Endodermal cell (in vitro differentiated cells): ENCODE measurements around the gene STON2. TPM values are rescaled to one million over a fixed set of nuclear protein-coding genes. Genes with fewer than 3 reads are reported as not detected.

Source experiments
- DNase-seq: peaks from one replicate; pipeline ENCODE4 v3.0.0-alpha.2; 2017
- H3K27ac ChIP-seq: 2 replicates; pipeline ENCODE4 v1.5.1; 2013; ENCODE audit warnings: mild to moderate bottlenecking, low read depth, low read length, moderate library complexity
- H3K27me3 ChIP-seq: 2 replicates; pipeline ENCODE4 v1.6.1; 2013; ENCODE audit warnings: mild to moderate bottlenecking, low read length, moderate library complexity; ENCODE audit not compliant: insufficient read depth, control insufficient read depth, poor library complexity, severe bottlenecking
- H3K36me3 ChIP-seq: 2 replicates; pipeline ENCODE4 v1.7.0; 2013; ENCODE audit warnings: mild to moderate bottlenecking, low read length, moderate library complexity; ENCODE audit not compliant: control insufficient read depth, insufficient read depth
- H3K4me1 ChIP-seq: one replicate; pipeline ENCODE4 v1.7.0; 2013; ENCODE audit warnings: low read length; ENCODE audit not compliant: control insufficient read depth, insufficient read depth
- H3K4me3 ChIP-seq: 2 replicates; pipeline ENCODE4 v1.5.1; 2013; ENCODE audit warnings: mild to moderate bottlenecking, low read length, moderate library complexity
- H3K9ac ChIP-seq: 2 replicates; pipeline ENCODE4 v1.6.1; 2013; ENCODE audit warnings: mild to moderate bottlenecking, low read length, moderate library complexity; ENCODE audit not compliant: poor library complexity, severe bottlenecking; ENCODE audit errors: extremely low read depth
- H3K9me3 ChIP-seq: 2 replicates; pipeline ENCODE4 v1.6.1; 2013; ENCODE audit warnings: mild to moderate bottlenecking, low read length, moderate library complexity; ENCODE audit not compliant: control insufficient read depth
- H3K27ac Mint-ChIP-seq: 2 replicates; pipeline ENCODE4 v1.8.0; 2020; ENCODE audit warnings: mixed read lengths
- H3K27me3 Mint-ChIP-seq: 2 replicates; pipeline ENCODE4 v1.8.0; 2021; ENCODE audit warnings: mild to moderate bottlenecking, mixed read lengths; ENCODE audit not compliant: insufficient read depth
- H3K36me3 Mint-ChIP-seq: 2 replicates; pipeline ENCODE4 v1.8.0; 2020; ENCODE audit warnings: low read depth, mixed read lengths
- H3K4me1 Mint-ChIP-seq: 2 replicates; pipeline ENCODE4 v1.8.0; 2020; ENCODE audit warnings: mixed read lengths
- H3K4me3 Mint-ChIP-seq: 2 replicates; pipeline ENCODE4 v1.8.0; 2020; ENCODE audit warnings: mild to moderate bottlenecking, moderate library complexity, mixed read lengths
- H3K9me3 Mint-ChIP-seq: 2 replicates; pipeline ENCODE4 v1.8.0; 2020; ENCODE audit warnings: mild to moderate bottlenecking, mixed read lengths
- WGBS, 2 experiments: methylation state at CpG; one replicate each; pipeline versions ENCODE4 v1.1.5 to v1.1.7; 2013; ENCODE audit warnings: missing lambda C conversion rate in 2 of 2, mixed read lengths in 1 of 2; ENCODE audit not compliant: insufficient coverage in 1 of 2, insufficient read length in 1 of 2; 5-methylcytosine and 5-hydroxymethylcytosine counted together
- total RNA-seq, 2 donors: library from RNA; stranded (reverse); fragmentation: NEBNext Ultra II Directional in 1 of 2; extraction: Animal tissue kit (Norgen Biotek cat#: 25700) in 1 of 2; gene quantifications; 2 replicates in 1 of 2; 3 replicates in 1 of 2; pipeline ENCODE4 v1.2.1, GENCODE V29; 2021
- TF ChIP-seq, protein P1 (sequence below): fragments of 200-600 bp; sonication (generic); conservative IDR thresholded peaks from 2 replicates; pipeline ENCODE4 v1.5.0; 2021; ENCODE audit warnings: antibody characterized with exemption, mild to moderate bottlenecking

Gene STON2
- total RNA-seq, 2 donors from 2014 or later, result 37.2 to 43.9 TPM

DNA sequence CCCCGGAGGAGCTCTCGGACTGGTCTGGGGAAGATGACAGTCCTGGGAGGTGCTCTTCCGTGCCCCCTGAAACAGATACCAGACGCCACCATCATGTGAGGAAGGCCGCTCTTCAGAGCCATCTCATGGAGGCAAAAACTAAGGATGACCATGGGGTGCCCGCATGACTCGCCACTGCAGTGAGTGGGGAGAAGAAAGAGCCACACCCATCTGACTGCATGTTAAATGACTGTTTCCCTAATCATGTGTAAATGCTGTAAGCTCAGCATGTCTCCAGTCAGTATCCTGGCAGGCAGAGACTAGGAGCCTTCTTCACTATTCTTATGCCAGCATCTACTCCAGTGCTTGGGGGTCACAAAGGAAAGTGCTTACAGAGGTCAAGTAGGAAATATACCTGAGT lies 4.0 kb downstream of the STON2 start:
- Mint-ChIP-seq H3K4me3 (no peak overlapping the region), H3K9me3 (no peaks in the 10 kb centered on the region), H3K27ac (no peak overlapping the region), H3K36me3 (peaks cover 32% of the 10 kb centered on the region), H3K4me1 (no peaks in the 10 kb centered on the region), H3K27me3 (no peaks in the 10 kb centered on the region)
- no peak for DNase-seq
- no peaks in the 10 kb centered on the region for H3K4me1 ChIP-seq
- 97 to 99% methylated on average over 7 of the region's 7 CpGs for WGBS, 2 experiments
- H3K4me3 ChIP-seq, result no peak overlapping the region
- no peaks in the 10 kb centered on the region for H3K27me3 ChIP-seq
- H3K9me3 ChIP-seq, result no peaks in the 10 kb centered on the region
- no peak overlapping the region for H3K27ac ChIP-seq
- TF ChIP-seq, protein P1, sequence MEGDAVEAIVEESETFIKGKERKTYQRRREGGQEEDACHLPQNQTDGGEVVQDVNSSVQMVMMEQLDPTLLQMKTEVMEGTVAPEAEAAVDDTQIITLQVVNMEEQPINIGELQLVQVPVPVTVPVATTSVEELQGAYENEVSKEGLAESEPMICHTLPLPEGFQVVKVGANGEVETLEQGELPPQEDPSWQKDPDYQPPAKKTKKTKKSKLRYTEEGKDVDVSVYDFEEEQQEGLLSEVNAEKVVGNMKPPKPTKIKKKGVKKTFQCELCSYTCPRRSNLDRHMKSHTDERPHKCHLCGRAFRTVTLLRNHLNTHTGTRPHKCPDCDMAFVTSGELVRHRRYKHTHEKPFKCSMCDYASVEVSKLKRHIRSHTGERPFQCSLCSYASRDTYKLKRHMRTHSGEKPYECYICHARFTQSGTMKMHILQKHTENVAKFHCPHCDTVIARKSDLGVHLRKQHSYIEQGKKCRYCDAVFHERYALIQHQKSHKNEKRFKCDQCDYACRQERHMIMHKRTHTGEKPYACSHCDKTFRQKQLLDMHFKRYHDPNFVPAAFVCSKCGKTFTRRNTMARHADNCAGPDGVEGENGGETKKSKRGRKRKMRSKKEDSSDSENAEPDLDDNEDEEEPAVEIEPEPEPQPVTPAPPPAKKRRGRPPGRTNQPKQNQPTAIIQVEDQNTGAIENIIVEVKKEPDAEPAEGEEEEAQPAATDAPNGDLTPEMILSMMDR, result no peak
- H3K36me3 ChIP-seq, result no peaks in the 10 kb centered on the region
- no peak overlapping the region for H3K9ac ChIP-seq

DNA sequence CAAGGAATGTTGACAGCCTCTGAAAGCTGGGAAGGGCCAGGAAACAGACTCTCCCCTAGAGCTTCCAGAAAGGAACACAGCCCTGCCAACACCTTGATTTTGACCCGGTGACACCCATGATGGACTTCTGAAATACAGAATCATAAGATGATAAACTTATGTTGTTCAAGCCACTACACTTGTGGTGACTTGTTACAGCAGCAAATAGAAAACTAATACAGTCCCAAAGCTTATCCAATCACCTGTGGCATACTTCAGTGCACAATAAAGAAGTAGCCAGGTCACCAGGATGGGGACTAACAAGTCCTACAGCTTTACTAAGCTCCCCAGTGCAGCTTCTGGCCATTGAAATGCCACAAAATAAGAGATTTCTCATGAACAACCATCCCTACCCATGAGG lies 5.4 kb downstream of the STON2 start:
- H3K9me3 Mint-ChIP-seq, result no peaks in the 10 kb centered on the region

DNA sequence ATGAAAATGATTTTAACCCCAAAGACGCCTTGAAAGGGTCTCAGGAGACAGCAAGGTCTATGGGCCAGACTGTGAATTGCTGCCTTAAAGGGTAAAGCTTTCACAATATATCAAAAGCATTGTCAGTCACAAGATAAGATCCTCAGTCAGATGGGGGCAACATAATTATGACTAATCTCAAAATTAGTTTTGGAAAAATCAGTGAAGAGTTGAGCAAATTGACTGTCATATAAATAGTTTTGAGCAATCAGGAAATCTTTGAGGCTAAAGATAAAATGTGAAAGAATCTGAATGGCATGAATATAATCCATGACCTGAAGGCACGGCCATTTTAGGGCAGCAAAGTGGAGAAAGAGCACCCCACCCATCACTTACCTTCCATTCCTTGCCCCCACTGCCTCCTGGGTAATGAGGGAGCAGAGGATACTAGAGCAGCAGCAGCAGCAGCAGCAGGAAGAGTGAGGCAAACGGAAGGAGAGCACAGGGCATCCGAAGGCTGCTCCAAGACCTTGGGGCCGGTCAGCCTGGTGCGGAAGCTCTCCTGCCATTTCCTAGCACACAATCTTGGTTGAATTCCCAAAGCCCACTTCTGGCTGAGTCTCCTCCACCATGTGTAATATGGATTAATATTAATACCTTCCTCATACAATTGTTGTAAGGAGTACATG lies 7.0 kb downstream of the STON2 start:
- Histone ChIP-seq H3K4me3 (no peak overlapping the region), H3K4me1 (no peaks in the 10 kb centered on the region), H3K27me3 (no peaks in the 10 kb centered on the region), H3K36me3 (no peaks in the 10 kb centered on the region), H3K27ac (no peak overlapping the region), H3K9ac (no peak overlapping the region), H3K9me3 (no peaks in the 10 kb centered on the region)
- TF ChIP-seq, protein P1, result no peak
- Mint-ChIP-seq H3K9me3 (no peaks in the 10 kb centered on the region), H3K27me3 (no peaks in the 10 kb centered on the region), H3K27ac (no peak overlapping the region), H3K4me3 (no peak overlapping the region), H3K4me1 (no peaks in the 10 kb centered on the region), H3K36me3 (peaks cover 32% of the 10 kb centered on the region)
- no peak for DNase-seq
- WGBS, 2 experiments, result 88% methylated on average over 5 of the region's 6 CpGs; no CpG with 5 or more reads in 1 of the 2 experiments

More for the DNA sequence above, 5.4 kb downstream of the STON2 start:
- no peaks in the 10 kb centered on the region for H3K4me1 ChIP-seq
- no peak for DNase-seq
- no peak overlapping the region for H3K4me3 ChIP-seq
- Mint-ChIP-seq H3K27me3 (no peaks in the 10 kb centered on the region), H3K36me3 (peaks cover 32% of the 10 kb centered on the region), H3K4me3 (no peak overlapping the region), H3K27ac (no peak overlapping the region), H3K4me1 (no peaks in the 10 kb centered on the region)
- H3K9me3 ChIP-seq, result no peaks in the 10 kb centered on the region
- no peaks in the 10 kb centered on the region for H3K36me3 ChIP-seq
- TF ChIP-seq, protein P1, result no peak
- no peak overlapping the region for H3K27ac ChIP-seq
- 88 to 100% methylated on average over 1 of the region's 1 CpG for WGBS, 2 experiments
- H3K9ac ChIP-seq, result no peak overlapping the region
- H3K27me3 ChIP-seq, result no peaks in the 10 kb centered on the region
